GM12873 (cell line): Measurements from ENCODE around the gene KLRK1.

ENCODE experiments used
- TF ChIP-seq, protein P1 (sequence below): IDR thresholded peaks from 2 replicates; pipeline ENCODE4 v1.5.1; 2012; ENCODE audit warnings: low read depth, mild to moderate bottlenecking, moderate library complexity, low read length, control low read depth; ENCODE audit not compliant: insufficient read depth; ENCODE audit errors: missing control alignments

The KLRK1 gene

DNA sequence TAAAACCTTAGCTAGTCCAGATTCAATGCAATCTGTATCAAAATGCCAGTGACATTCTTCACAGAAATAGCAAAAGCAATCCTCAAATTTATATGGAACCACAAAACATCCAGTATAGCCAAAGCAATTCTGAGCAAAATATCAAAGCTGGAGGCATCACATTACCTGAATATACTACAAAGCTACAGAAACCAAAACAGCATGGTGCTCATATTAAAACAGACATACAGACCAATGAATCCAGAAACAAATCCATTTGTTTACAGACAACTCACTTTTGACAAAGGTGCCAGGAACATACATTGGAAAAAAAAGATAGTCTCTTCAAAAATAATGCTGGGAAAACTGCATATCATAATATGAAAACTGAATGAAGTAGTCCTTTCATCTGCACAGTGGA is 15.0 kb upstream of the KLRK1 start:
- TF ChIP-seq, protein P1, sequence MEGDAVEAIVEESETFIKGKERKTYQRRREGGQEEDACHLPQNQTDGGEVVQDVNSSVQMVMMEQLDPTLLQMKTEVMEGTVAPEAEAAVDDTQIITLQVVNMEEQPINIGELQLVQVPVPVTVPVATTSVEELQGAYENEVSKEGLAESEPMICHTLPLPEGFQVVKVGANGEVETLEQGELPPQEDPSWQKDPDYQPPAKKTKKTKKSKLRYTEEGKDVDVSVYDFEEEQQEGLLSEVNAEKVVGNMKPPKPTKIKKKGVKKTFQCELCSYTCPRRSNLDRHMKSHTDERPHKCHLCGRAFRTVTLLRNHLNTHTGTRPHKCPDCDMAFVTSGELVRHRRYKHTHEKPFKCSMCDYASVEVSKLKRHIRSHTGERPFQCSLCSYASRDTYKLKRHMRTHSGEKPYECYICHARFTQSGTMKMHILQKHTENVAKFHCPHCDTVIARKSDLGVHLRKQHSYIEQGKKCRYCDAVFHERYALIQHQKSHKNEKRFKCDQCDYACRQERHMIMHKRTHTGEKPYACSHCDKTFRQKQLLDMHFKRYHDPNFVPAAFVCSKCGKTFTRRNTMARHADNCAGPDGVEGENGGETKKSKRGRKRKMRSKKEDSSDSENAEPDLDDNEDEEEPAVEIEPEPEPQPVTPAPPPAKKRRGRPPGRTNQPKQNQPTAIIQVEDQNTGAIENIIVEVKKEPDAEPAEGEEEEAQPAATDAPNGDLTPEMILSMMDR = no peak

DNA sequence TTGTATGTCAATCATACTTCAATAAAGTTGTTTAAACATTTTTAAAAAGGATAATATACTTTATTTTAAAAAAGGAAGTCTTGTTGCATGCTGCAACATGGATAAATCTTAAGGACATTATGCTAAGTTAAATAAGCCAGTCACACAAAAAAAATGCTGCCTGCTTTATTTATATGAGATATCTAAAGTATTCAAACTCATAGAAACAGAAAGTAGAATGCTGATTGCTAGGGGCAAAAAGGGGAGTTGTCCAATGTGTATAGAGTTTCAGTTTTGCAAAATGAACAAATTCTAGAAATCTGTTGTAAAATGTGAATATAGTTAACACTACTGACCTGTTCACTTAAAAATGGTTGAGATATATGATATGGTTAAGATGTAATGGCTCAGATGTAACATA is 11.0 kb upstream of the KLRK1 start:
- TF ChIP-seq, protein P1 = no peak

DNA sequence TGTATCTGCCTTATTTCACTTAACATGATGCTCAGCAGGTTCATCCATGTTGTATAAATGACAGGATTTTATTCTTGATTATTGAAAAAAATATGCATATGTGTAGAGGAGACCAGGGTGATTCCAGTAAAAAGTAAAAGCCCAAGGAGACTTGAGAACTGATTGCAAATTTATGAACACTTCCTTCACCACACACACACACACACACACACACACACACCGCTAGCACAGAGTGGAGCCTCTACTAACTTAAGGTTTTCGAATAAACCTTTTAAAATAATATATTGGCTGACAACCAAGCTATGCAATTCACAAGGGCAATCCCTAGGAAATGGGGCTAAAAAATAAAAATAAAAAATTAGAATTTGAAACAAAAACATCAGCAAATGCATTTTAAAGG is 8.3 kb upstream of the KLRK1 start:
- TF ChIP-seq, protein P1 = no peak

DNA sequence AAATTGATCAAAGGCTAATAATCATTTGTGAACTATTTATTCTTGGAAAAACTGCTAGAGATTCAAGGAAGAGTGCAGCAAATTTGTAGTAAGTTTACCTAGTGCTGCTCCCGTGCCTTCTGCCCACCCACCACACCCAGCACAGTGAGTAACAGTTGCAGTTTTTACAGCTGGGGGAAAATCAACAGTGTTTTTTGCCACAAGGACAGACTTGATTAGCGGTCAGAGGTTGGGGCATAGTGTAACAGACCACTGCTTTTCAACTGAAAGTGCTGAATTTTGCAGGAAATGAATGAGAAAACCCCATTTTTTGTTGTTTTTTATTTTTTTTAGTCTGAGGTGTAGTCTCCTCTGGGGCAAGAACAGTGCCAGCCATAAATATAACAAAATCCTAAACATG is 7.5 kb upstream of the KLRK1 start:
- TF ChIP-seq, protein P1 = no peak

DNA sequence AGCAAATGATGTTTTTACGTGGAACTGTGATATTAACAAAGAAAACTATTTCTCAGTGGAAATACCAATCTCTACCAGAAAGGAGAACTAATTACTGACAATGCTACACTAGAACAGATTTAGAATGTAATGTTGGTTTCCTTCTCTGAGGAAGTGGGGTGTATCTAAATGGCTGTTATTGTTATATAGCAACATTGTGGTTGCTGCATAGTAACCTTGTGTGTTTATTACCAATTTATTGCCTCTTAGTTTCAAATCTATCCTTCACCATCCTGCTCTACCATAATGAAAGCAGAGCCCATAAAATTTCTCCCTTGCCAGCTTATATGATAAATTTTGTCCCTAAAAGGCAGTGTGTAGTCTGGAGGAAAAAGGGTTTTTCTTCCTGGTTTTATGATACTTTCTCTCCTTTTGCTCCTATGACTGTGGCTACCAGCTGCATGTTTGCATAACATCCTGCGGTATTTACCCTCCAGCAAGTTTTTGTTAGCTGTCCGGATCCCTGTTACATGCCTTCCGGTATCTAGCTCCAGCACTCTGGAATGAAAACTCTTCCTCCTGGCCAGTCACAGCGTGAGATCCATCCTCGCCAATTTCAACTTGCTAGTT is 5.7 kb upstream of the KLRK1 start:
- TF ChIP-seq, protein P1 = no peak

DNA sequence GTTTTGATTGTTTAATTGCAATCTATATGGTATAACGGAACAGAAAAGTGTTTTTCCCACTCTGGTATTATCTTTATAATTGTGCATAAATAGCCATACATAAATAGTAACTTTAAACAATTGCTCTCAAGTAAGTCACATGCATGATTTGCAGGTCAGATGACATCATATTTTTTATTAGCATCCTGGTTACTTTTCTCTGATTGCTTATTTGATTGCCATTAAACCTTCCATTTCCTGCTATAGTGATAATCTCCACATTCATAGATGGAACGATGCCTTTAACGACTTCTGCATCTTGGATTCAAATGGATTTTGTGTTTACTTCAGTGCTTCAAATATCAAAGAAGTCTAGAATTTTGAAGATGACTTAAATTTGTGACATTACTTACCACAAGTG is 3.5 kb upstream of the KLRK1 start:
- TF ChIP-seq, protein P1 = no peak

DNA sequence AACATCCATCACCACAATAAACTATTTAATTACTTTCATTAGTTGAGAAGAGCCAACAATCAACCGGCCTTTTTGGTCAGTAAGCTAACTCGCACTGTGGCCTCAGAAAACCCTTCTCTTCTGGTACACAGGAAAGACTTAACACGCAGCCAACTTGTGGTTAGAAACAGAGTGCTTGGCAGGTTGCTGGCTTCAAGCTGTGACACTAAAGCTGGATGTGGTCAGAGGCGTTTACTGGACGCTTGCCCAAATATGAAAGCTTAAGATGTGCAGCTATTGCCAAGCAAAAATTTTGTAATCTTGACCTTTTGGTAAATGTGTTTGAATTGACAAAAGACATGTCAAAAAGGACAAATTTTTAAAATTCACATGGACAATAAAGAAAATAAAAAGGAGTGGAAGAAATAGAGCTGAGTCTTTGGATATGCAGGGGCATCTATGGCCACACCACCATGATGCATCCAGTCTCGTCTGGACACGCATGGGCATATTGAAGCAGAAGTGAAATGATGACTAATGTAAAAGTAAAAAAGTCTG is 2.6 kb upstream of the KLRK1 start:
- TF ChIP-seq, protein P1 = no peak
